ENCODE measurements around the gene ERICH6B. TPM values are rescaled to one million over a fixed set of nuclear protein-coding genes. Genes with fewer than 3 reads are reported as not detected.

ERICH6B gene
- total RNA-seq, 1 experiment from 2014 or later = not detected

DNA sequence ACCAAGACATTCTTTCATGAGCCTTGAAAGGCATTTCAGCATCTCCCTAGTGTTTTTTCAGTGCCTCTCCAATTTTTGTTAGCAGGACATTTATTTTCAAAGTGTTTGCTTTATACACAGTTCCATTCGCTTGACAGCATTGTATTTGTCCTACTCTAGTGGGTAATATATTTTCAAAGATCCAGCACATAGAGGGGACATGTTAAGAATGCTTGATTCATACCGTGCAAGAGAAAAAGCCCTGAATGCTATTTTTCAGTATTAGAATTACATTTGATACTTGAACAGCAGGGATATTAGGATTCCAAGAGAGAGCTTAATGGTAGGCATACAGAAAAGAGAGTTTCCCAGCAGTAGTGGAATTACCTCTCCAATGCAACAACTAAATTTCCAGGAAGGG, 21.3 kb downstream of the ERICH6B start:
- H3K27ac Mint-ChIP-seq (ENCODE audit: unreplicated experiment) = no peak overlapping the region
- no peaks in the 10 kb centered on the region for H3K36me3 Mint-ChIP-seq (ENCODE audit: insufficient read depth, unreplicated experiment)
- H3K9me3 Mint-ChIP-seq (ENCODE audit: low read depth, unreplicated experiment) = no peaks in the 10 kb centered on the region
- BruUV-seq (replicated peaks) = no TSS peak
- no peak overlapping the region for H3K4me3 Mint-ChIP-seq (ENCODE audit: low read depth, unreplicated experiment)
- CTCF ChIA-PET = no interaction called here
- DNase-seq = no peak
- intact Hi-C loops (cut with micrococcal nuclease; ENCODE audit: unreplicated experiment) = no loop called here
- no peaks in the 10 kb centered on the region for H3K4me1 Mint-ChIP-seq (ENCODE audit: low read depth, unreplicated experiment)
- H3K27me3 Mint-ChIP-seq (ENCODE audit: unreplicated experiment) = peaks cover 59% of the 10 kb centered on the region
- TF ChIP-seq, protein P1, sequence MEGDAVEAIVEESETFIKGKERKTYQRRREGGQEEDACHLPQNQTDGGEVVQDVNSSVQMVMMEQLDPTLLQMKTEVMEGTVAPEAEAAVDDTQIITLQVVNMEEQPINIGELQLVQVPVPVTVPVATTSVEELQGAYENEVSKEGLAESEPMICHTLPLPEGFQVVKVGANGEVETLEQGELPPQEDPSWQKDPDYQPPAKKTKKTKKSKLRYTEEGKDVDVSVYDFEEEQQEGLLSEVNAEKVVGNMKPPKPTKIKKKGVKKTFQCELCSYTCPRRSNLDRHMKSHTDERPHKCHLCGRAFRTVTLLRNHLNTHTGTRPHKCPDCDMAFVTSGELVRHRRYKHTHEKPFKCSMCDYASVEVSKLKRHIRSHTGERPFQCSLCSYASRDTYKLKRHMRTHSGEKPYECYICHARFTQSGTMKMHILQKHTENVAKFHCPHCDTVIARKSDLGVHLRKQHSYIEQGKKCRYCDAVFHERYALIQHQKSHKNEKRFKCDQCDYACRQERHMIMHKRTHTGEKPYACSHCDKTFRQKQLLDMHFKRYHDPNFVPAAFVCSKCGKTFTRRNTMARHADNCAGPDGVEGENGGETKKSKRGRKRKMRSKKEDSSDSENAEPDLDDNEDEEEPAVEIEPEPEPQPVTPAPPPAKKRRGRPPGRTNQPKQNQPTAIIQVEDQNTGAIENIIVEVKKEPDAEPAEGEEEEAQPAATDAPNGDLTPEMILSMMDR (IDR thresholded peaks at IDR 0.05; ENCODE audit: unreplicated experiment) = no peak

DNA sequence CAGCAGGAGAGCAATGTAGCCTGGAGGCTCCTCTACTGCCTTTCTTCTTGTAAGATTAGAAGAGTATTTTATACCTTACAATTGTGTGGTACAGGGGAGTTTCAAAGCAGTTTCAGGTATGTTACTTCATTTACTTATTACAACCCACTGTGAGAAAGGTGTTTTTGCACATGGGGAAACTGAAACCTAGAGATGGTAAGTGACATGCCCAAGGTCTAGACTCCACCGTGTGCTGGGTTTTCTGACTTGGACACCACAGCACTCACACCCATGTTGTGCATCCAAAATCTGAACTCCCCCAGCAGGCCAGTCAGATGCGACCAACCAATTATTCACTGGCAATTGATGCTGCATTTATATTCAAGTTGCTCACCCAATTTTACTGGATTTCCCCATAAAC, 22.8 kb downstream of the ERICH6B start:
- BruUV-seq (replicated peaks) = no TSS peak
- TF ChIP-seq, protein P1 (IDR thresholded peaks at IDR 0.05; ENCODE audit: unreplicated experiment) = no peak
- H3K4me1 Mint-ChIP-seq (ENCODE audit: low read depth, unreplicated experiment) = no peaks in the 10 kb centered on the region
- intact Hi-C loops (cut with micrococcal nuclease; ENCODE audit: unreplicated experiment) = no loop called here
- CTCF ChIA-PET = no interaction called here
- no peaks in the 10 kb centered on the region for H3K9me3 Mint-ChIP-seq (ENCODE audit: low read depth, unreplicated experiment)
- H3K27ac Mint-ChIP-seq (ENCODE audit: unreplicated experiment) = no peak overlapping the region
- DNase-seq = no peak
- H3K4me3 Mint-ChIP-seq (ENCODE audit: low read depth, unreplicated experiment) = no peak overlapping the region
- no peaks in the 10 kb centered on the region for H3K36me3 Mint-ChIP-seq (ENCODE audit: insufficient read depth, unreplicated experiment)
- H3K27me3 Mint-ChIP-seq (ENCODE audit: unreplicated experiment) = peaks cover 53% of the 10 kb centered on the region

DNA sequence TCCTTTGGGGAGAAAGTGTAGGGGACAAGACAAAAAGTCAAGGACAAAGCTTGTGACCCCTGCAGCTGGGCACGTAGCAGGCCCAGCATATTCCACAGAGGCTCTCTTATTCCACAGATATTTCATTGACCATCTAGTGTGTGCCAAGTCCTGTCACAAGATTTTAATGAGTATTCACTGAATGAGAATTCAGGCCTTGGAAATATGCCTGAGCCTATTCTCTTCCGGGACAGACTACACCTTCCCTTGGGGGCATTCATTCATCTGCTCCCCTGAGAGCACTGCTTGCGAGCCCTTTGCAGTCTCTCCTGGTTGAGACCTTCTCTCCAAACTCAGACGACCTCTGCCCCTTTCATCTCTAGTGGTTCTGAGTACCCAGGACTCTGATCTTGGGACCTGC, 25.5 kb downstream of the ERICH6B start:
- TF ChIP-seq, protein P1 (IDR thresholded peaks at IDR 0.05; ENCODE audit: unreplicated experiment) = no peak
- Mint-ChIP-seq H3K27me3 (ENCODE audit: unreplicated experiment) (peaks cover 50% of the 10 kb centered on the region), H3K27ac (ENCODE audit: unreplicated experiment) (no peak overlapping the region), H3K4me1 (ENCODE audit: low read depth, unreplicated experiment) (no peaks in the 10 kb centered on the region), H3K9me3 (ENCODE audit: low read depth, unreplicated experiment) (no peaks in the 10 kb centered on the region), H3K36me3 (ENCODE audit: insufficient read depth, unreplicated experiment) (no peaks in the 10 kb centered on the region), H3K4me3 (ENCODE audit: low read depth, unreplicated experiment) (no peak overlapping the region)
- BruUV-seq (replicated peaks) = no TSS peak
- intact Hi-C loops (cut with micrococcal nuclease; ENCODE audit: unreplicated experiment) = no loop called here
- DNase-seq = no peak
- CTCF ChIA-PET = no interaction called here

DNA sequence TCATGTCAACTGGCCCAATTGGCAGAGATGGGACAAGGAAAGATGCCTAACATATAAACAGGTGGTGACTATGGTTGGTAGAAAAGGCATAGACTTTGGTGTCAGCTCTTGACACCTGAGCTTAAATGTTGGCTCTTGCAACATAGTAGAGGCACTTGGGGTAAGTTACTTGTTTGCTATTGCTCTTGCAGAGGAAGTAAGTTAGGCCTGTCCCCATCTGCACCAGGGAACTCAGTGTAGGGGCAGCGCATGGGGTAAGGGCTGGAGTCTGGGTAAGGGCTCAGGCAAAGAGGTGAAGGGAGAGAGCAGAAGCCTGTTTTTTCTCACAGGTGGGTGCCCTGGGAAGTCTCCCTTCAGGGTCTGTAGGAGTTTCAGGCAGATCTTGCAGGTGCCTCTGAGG, 27.6 kb downstream of the ERICH6B start:
- no peak for DNase-seq
- Mint-ChIP-seq H3K4me1 (ENCODE audit: low read depth, unreplicated experiment) (no peaks in the 10 kb centered on the region), H3K36me3 (ENCODE audit: insufficient read depth, unreplicated experiment) (no peaks in the 10 kb centered on the region)

More for the DNA sequence above, 27.6 kb downstream of the ERICH6B start:
- no peak overlapping the region for H3K27ac Mint-ChIP-seq (ENCODE audit: unreplicated experiment)
- intact Hi-C loops (cut with micrococcal nuclease; ENCODE audit: unreplicated experiment) = no loop called here
- BruUV-seq (replicated peaks) = no TSS peak
- H3K4me3 Mint-ChIP-seq (ENCODE audit: low read depth, unreplicated experiment) = no peak overlapping the region
- peaks cover 44% of the 10 kb centered on the region for H3K27me3 Mint-ChIP-seq (ENCODE audit: unreplicated experiment)
- no peaks in the 10 kb centered on the region for H3K9me3 Mint-ChIP-seq (ENCODE audit: low read depth, unreplicated experiment)
- CTCF ChIA-PET = no interaction called here
- TF ChIP-seq, protein P1 (IDR thresholded peaks at IDR 0.05; ENCODE audit: unreplicated experiment) = no peak

Measured in Calu3 (cell line).